GM23338 (cell line): Measurements from ENCODE around the gene SPATA13. TPM values are rescaled to one million over a fixed set of nuclear protein-coding genes. Genes with fewer than 3 reads are reported as not detected.

Experiments
- ATAC-seq: fragments of 200-7000 bp; cut with Tn5 transposase; 3 replicates; pipeline ENCODE4 v1.9.1; 2020
- DNase-seq: peaks from one replicate; pipeline ENCODE4 v3.0.0-alpha.2; 2015; ENCODE audit warnings: low spot score
- H2AFZ ChIP-seq: fragments of 200-600 bp; sonication (generic); 2 replicates; pipeline ENCODE4 v1.8.0; 2016; ENCODE audit warnings: antibody characterized with exemption, mild to moderate bottlenecking, moderate library complexity
- H3F3A ChIP-seq: fragments of 200-600 bp; sonication (generic); replicated peaks from 2 replicates; pipeline ENCODE4 v1.8.0; 2017; ENCODE audit warnings: antibody characterized with exemption, mixed run types, low read depth
- H3K27ac ChIP-seq: fragments of 200-600 bp; sonication (generic); 2 replicates; pipeline ENCODE4 v1.6.1; 2016; ENCODE audit warnings: low read depth
- H3K27me3 ChIP-seq: fragments of 200-600 bp; sonication (generic); 2 replicates; pipeline ENCODE4 v1.8.0; 2016; ENCODE audit warnings: mild to moderate bottlenecking, mixed run types, moderate library complexity; ENCODE audit not compliant: insufficient read depth
- H3K36me3 ChIP-seq: fragments of 200-600 bp; sonication (generic); 2 replicates; pipeline ENCODE4 v1.8.0; 2016; ENCODE audit warnings: mild to moderate bottlenecking; ENCODE audit not compliant: insufficient read depth
- H3K4me1 ChIP-seq: fragments of 200-600 bp; sonication (generic); 2 replicates; pipeline ENCODE4 v1.8.0; 2016; ENCODE audit warnings: mild to moderate bottlenecking, moderate library complexity; ENCODE audit not compliant: insufficient read depth
- H3K4me2 ChIP-seq: fragments of 200-600 bp; sonication (generic); 2 replicates; pipeline ENCODE4 v1.7.1; 2017; ENCODE audit warnings: mixed run types
- H3K4me3 ChIP-seq: fragments of 200-600 bp; sonication (generic); 2 replicates; pipeline ENCODE4 v1.6.1; 2016; ENCODE audit warnings: mixed run types
- H3K79me2 ChIP-seq: fragments of 200-600 bp; sonication (generic); replicated peaks from 2 replicates; pipeline ENCODE4 v1.8.0; 2017; ENCODE audit warnings: mild to moderate bottlenecking; ENCODE audit not compliant: insufficient read depth
- H3K9me2 ChIP-seq: fragments of 200-600 bp; sonication (generic); 2 replicates; pipeline ENCODE4 v1.8.0; 2017; ENCODE audit not compliant: insufficient read depth
- H4K20me1 ChIP-seq: fragments of 200-600 bp; sonication (generic); replicated peaks from 2 replicates; pipeline ENCODE4 v1.8.0; 2017; ENCODE audit warnings: mild to moderate bottlenecking; ENCODE audit not compliant: insufficient read depth
- H3K27ac Mint-ChIP-seq: 2 replicates; pipeline ENCODE4 v1.8.0; 2020; ENCODE audit warnings: inconsistent platforms, mild to moderate bottlenecking, moderate library complexity, mixed read lengths
- H3K27me3 Mint-ChIP-seq: 3 replicates; pipeline ENCODE4 v1.8.0; 2022; ENCODE audit warnings: low read depth, mild to moderate bottlenecking, moderate library complexity, mixed read lengths, inconsistent platforms; ENCODE audit not compliant: insufficient read depth, poor library complexity
- H3K36me3 Mint-ChIP-seq: 3 replicates; pipeline ENCODE4 v1.8.0; 2021; ENCODE audit warnings: low read depth, mild to moderate bottlenecking, inconsistent platforms, moderate library complexity, mixed read lengths
- H3K4me1 Mint-ChIP-seq: 3 replicates; pipeline ENCODE4 v1.8.0; 2020; ENCODE audit warnings: mild to moderate bottlenecking, inconsistent platforms, mixed read lengths
- H3K4me3 Mint-ChIP-seq: 3 replicates; pipeline ENCODE4 v1.8.0; 2021; ENCODE audit warnings: moderate library complexity, mild to moderate bottlenecking, inconsistent platforms, mixed read lengths
- H3K9me3 Mint-ChIP-seq: 3 replicates; pipeline ENCODE4 v1.8.0; 2020; ENCODE audit warnings: moderate library complexity, mild to moderate bottlenecking, inconsistent platforms, mixed read lengths
- CREB1 ChIP-seq: fragments of 250-450 bp; sonication (Bioruptor Pico); IDR thresholded peaks from 2 replicates; pipeline ENCODE4 v1.5.0; 2020; ENCODE audit warnings: low read depth, mild to moderate bottlenecking, moderate library complexity
- CTCF ChIP-seq, 2 experiments: fragments of 200-600 bp in 1 of 2; sonication (generic) in 1 of 2; conservative IDR thresholded peaks; 2 replicates each; pipeline versions ENCODE4 v1.5.1 to v1.6.1; 2016 to 2017; ENCODE audit warnings: antibody characterized with exemption in 2 of 2, low read depth in 2 of 2, mild to moderate bottlenecking in 2 of 2, moderate library complexity in 1 of 2
- ETS1 ChIP-seq: IDR thresholded peaks from 2 replicates; pipeline ENCODE4 v1.6.1; 2016; ENCODE audit warnings: antibody characterized with exemption
- EZH2phosphoT487 ChIP-seq: fragments of 200-600 bp; sonication (generic); IDR thresholded peaks from one replicate; pipeline ENCODE4 v1.8.1; 2018; ENCODE audit warnings: antibody characterized with exemption; ENCODE audit not compliant: unreplicated experiment
- JUNB ChIP-seq: IDR thresholded peaks from one replicate; pipeline ENCODE4 v1.6.1; 2016; ENCODE audit warnings: antibody characterized with exemption; ENCODE audit not compliant: unreplicated experiment
- NANOG ChIP-seq: IDR thresholded peaks from 2 replicates; pipeline ENCODE4 v1.6.1; 2016; ENCODE audit warnings: antibody characterized with exemption, borderline replicate concordance
- POLR2AphosphoS5 ChIP-seq: IDR thresholded peaks from 2 replicates; pipeline ENCODE4 v1.6.1; 2016; ENCODE audit warnings: antibody characterized with exemption, low read depth
- STAT1 ChIP-seq: IDR thresholded peaks from one replicate; pipeline ENCODE4 v1.6.1; 2016; ENCODE audit warnings: antibody characterized with exemption; ENCODE audit not compliant: unreplicated experiment
- ZNF114 ChIP-seq: fragments of 250-450 bp; sonication (Bioruptor Pico); IDR thresholded peaks from 2 replicates; pipeline ENCODE4 v1.5.0; 2020; ENCODE audit warnings: mild to moderate bottlenecking, moderate library complexity
- ZNF331 ChIP-seq: fragments of 250-450 bp; sonication (Bioruptor Pico); IDR thresholded peaks from 2 replicates; pipeline ENCODE4 v1.5.0; 2020; ENCODE audit warnings: low read depth, mild to moderate bottlenecking, moderate library complexity
- ZNF462 ChIP-seq: fragments of 250-450 bp; sonication (Bioruptor Pico); IDR thresholded peaks from 2 replicates; pipeline ENCODE4 v1.5.0; 2020; ENCODE audit warnings: mild to moderate bottlenecking, moderate library complexity
- polyA plus RNA-seq: library from polyadenylated mRNA; unstranded; fragments of >200 nt; fragmentation: Nextera tagmentation; extraction: Ambion mirVana; gene quantifications from 2 replicates; pipeline ENCODE4 v1.2.1, GENCODE V29; 2016
- total RNA-seq: library from RNA; depleted of rRNA; stranded (reverse); fragments of >200 nt; shearing (Covaris generic); gene quantifications from 2 replicates; pipeline ENCODE4 v1.2.3, GENCODE V29; 2014

The SPATA13 gene
- total and polyA plus RNA-seq, 2 experiments from 2014 or later = 11.9 to 45.7 TPM

- TF ChIP-seq ZNF462 (CRISPR knock-in tag) (no peak), ETS1 (no peak), EZH2phosphoT487 (no peak), STAT1 (no peak), ZNF331 (CRISPR knock-in tag) (no peak), ZNF114 (CRISPR knock-in tag) (no peak), NANOG (no peak), JUNB (no peak), POLR2AphosphoS5 (no peak), CREB1 (CRISPR knock-in tag) (no peak)
Measured at GRCh38 chr13:24225930-24226329, 65.4 kb downstream of the SPATA13 start (continued).

- H3K27me3 Mint-ChIP-seq = peaks cover 3% of the 10 kb centered on the region
- peak; percentile 41 for DNase-seq
Measured at GRCh38 chr13:24226762-24227161, 66.2 kb downstream of the SPATA13 start.

More at GRCh38 chr13:24226762-24227161, 66.2 kb downstream of the SPATA13 start:
- no peak overlapping the region for H3K4me3 ChIP-seq
- ATAC-seq = peak; percentile 73
- Mint-ChIP-seq H3K36me3 (no peaks in the 10 kb centered on the region), H3K27ac (no peak overlapping the region), H3K4me1 (peaks cover 33% of the 10 kb centered on the region), H3K9me3 (no peaks in the 10 kb centered on the region), H3K4me3 (no peak overlapping the region)
- no peaks in the 10 kb centered on the region for H3K36me3 ChIP-seq
- peaks cover 12% of the 10 kb centered on the region; the same call in 1 of the 2 replicates for H3K4me1 ChIP-seq
- TF ChIP-seq CTCF (conservative IDR thresholded peaks at IDR 0.05; ENCODE audit: low read depth in 2 of 2) (no peak), ZNF114 (CRISPR knock-in tag) (no peak), EZH2phosphoT487 (no peak)
- no peaks in the 10 kb centered on the region for H3K9me2 ChIP-seq
- no peak overlapping the region for H3K27ac ChIP-seq
- H3F3A ChIP-seq = no peaks in the 10 kb centered on the region
- H3K79me2 ChIP-seq = peaks cover 40% of the 10 kb centered on the region
- no peak overlapping the region for H3K4me2 ChIP-seq
- no peaks in the 10 kb centered on the region for H4K20me1 ChIP-seq
- no peaks in the 10 kb centered on the region for H3K27me3 ChIP-seq
- H2AFZ ChIP-seq = no peak overlapping the region
